K562 (cell line): ENCODE results near the gene HAVCR1.

Source experiments
- CBX8 ChIP-seq: fragments of 200-600 bp; sonication (generic); IDR thresholded peaks from 2 replicates; pipeline ENCODE4 v1.6.1; 2012; ENCODE audit warnings: borderline replicate concordance, mixed run types, low read depth, mild to moderate bottlenecking, moderate library complexity, mixed read lengths, low read length, control low read depth, inconsistent platforms; ENCODE audit not compliant: poor library complexity, severe bottlenecking; ENCODE audit errors: extremely low read depth
- HNRNPUL1 ChIP-seq: fragments of 200-400 bp; formaldehyde crosslinking; IDR thresholded peaks from 2 replicates; pipeline ENCODE4 v1.6.1; 2017; ENCODE audit warnings: low read length
- NBN ChIP-seq: fragments of 450-650 bp; IDR thresholded peaks from 2 replicates; pipeline ENCODE4 v1.6.1; 2016; ENCODE audit warnings: low read depth, mild to moderate bottlenecking
- RFX5 ChIP-seq: IDR thresholded peaks from 2 replicates; pipeline ENCODE4 v1.6.1; 2011; ENCODE audit warnings: low read depth, mild to moderate bottlenecking, improper control_type of control experiment, low read length
- SRF ChIP-seq, 2 experiments: fragments of 250-450, 450-650 bp in 1 of 2; sonication (Bioruptor Pico) in 1 of 2; sonication (generic) in 1 of 2; formaldehyde crosslinking; IDR thresholded peaks; 2 replicates each; pipeline versions ENCODE4 v1.5.0 to v1.5.1; 2020 to 2022; ENCODE audit warnings: mild to moderate bottlenecking in 1 of 2, missing genetic modification reagents in 1 of 2
- TAF1 ChIP-seq: IDR thresholded peaks from 2 replicates; pipeline ENCODE4 v1.6.1; 2011; ENCODE audit warnings: mild to moderate bottlenecking, low read length, moderate library complexity; ENCODE audit not compliant: insufficient read depth, control insufficient read depth, severe bottlenecking; ENCODE audit errors: extremely low read depth
- ZBTB7A ChIP-seq: IDR thresholded peaks from 2 replicates; pipeline ENCODE4 v1.6.1; 2011; ENCODE audit warnings: low read depth, mild to moderate bottlenecking, low read length, moderate library complexity, borderline replicate concordance; ENCODE audit not compliant: control insufficient read depth
- ZNF197 ChIP-seq: fragments of 200-800 bp; sonication (Bioruptor generic); IDR thresholded peaks from 2 replicates; pipeline ENCODE4 v1.6.1; 2016; ENCODE audit warnings: low read depth, missing genetic modification characterization, missing compliant biosample characterization
- TF ChIP-seq, protein P1 (sequence below): sonication (generic); formaldehyde crosslinking; IDR thresholded peaks from 2 replicates; pipeline ENCODE4 v1.8.0; 2023; ENCODE audit warnings: mild to moderate bottlenecking, missing genetic modification reagents
- TF ChIP-seq, protein P2 (sequence below), 2 experiments: fragments of 450-650 bp in 1 of 2; sonication (generic) in 1 of 2; formaldehyde crosslinking in 1 of 2; IDR thresholded peaks in 1 of 2; conservative IDR thresholded peaks in 1 of 2; 2 replicates each; pipeline versions ENCODE4 v1.6.1 to v1.8.1; 2016 to 2023; ENCODE audit warnings: mild to moderate bottlenecking in 2 of 2, moderate library complexity in 2 of 2, inconsistent platforms in 1 of 2, missing genetic modification reagents in 1 of 2

DNA sequence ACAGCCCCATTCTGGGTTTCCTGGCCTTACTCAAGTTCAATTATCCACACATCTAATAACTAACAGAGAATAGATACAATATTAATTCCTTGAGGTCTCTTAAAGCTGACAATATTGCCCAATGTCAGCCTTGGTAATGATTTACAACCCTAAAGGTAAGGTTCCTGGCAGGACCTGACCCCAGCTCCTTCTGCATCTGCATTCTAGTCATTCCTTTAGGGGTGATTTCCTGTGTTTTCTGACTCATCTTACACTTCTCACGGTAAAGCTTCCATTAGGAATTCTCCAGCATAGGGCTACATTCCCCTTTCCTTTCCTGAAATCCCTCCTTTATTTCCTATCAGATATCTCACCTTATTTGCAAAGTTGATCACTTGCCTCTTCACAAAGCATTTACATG is 9.3 kb downstream of the HAVCR1 start:
- TF ChIP-seq ZNF197 (no peak), SRF (CRISPR knock-in tag; IDR thresholded peaks at IDR 0.05) (no peak), CBX8 (no peak), HNRNPUL1 (no peak), TAF1 (no peak), NBN (no peak), RFX5 (no peak), ZBTB7A (no peak)
- TF ChIP-seq, protein P1, sequence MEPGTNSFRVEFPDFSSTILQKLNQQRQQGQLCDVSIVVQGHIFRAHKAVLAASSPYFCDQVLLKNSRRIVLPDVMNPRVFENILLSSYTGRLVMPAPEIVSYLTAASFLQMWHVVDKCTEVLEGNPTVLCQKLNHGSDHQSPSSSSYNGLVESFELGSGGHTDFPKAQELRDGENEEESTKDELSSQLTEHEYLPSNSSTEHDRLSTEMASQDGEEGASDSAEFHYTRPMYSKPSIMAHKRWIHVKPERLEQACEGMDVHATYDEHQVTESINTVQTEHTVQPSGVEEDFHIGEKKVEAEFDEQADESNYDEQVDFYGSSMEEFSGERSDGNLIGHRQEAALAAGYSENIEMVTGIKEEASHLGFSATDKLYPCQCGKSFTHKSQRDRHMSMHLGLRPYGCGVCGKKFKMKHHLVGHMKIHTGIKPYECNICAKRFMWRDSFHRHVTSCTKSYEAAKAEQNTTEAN (CRISPR knock-in tag) = no peak
- TF ChIP-seq, protein P2, sequence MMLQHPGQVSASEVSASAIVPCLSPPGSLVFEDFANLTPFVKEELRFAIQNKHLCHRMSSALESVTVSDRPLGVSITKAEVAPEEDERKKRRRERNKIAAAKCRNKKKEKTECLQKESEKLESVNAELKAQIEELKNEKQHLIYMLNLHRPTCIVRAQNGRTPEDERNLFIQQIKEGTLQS (IDR thresholded peaks at IDR 0.05) = no peak
- TF ChIP-seq, protein P2 (CRISPR knock-in tag; conservative IDR thresholded peaks at IDR 0.05) = no peak
